Measurements from ENCODE around the gene PIGR. TPM values are rescaled to one million over a fixed set of nuclear protein-coding genes. Genes with fewer than 3 reads are reported as not detected.

PIGR gene
- total and polyA plus RNA-seq, 9 of the 15 experiments (the other 6 are each of a cell fraction or from before 2014, with no cell fraction given), result 0.01 to 1.5 (median 0.03) TPM; not detected in 4

DNA sequence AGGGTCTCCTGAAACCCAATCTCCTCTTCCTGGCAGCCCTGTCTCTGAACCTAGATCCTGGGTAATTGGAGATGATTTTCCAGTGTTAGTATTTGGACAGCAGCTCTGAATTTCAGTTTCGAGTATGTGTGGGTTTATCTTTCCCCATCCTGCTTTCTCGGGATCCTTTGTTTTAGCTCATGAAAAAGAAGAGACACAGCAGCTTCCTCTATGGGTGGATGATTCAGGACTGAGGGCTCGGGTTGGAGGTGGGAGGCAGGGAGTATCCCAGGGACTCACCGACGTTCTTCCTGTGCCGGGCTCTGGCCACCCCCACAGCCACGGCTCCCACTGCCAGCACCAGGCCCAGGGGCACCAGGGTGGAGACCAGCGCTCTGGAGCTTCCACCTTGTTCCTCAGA, 14.1 kb downstream of the PIGR start:
- 29% methylated on average over 8 of the region's 8 CpGs for WGBS (ENCODE audit: insufficient coverage, low coverage, missing lambda C conversion rate)
- no TSS peak for BruUV-seq (replicated peaks)
- Histone ChIP-seq H3K27me3 (ENCODE audit: control insufficient read depth in 2 of 2, insufficient read depth in 2 of 2, low read length in 2 of 2) (no peaks in the 10 kb centered on the region), H3K9ac (ENCODE audit: insufficient read depth in 1 of 2, low read depth in 2 of 2, low read length in 2 of 2) (peak overlapping the region in 1 of 2 experiments; percentile 51; a peak in 1 of 4 replicates), H3K27ac (ENCODE audit: extremely low read depth, low read depth, low read length) (no peak overlapping the region), H3K4me2 (ENCODE audit: insufficient read depth, low read length) (no peak overlapping the region), H3K9me3 (replicated peaks; ENCODE audit: control insufficient read depth, insufficient read depth, low read depth, low read length) (no peaks in the 10 kb centered on the region), H3K4me3 (no peak overlapping the region), H3K9me1 (ENCODE audit: control insufficient read depth, insufficient read depth, low read length) (no peaks in the 10 kb centered on the region), H2AFZ (ENCODE audit: low read depth, low read length) (no peak overlapping the region), H3K79me2 (ENCODE audit: control insufficient read depth, insufficient read depth, low read length) (no peaks in the 10 kb centered on the region), H4K20me1 (replicated peaks; ENCODE audit: control insufficient read depth, insufficient read depth, low read length) (no peaks in the 10 kb centered on the region), H3K4me1 (replicated peaks in 1 of 2; ENCODE audit: control insufficient read depth in 2 of 2, insufficient read depth in 2 of 2, low read length in 2 of 2) (peaks cover 8 to 9% of the 10 kb centered on the region in 2 experiments; a peak in 4 of 5 replicates), H3K36me3 (ENCODE audit: control insufficient read depth, insufficient read depth, low read length) (no peaks in the 10 kb centered on the region)
- ATAC-seq, result no peak
- no peak for TF ChIP-seq TAF1 (IDR thresholded peaks at IDR 0.05; ENCODE audit: control insufficient read depth, extremely low read depth, insufficient read depth, low read length, severe bottlenecking)
- no peak for TF ChIP-seq MYBL2 (IDR thresholded peaks at IDR 0.05; ENCODE audit: low read depth)
- no peak for TF ChIP-seq MYBL2 (CRISPR knock-in tag; IDR thresholded peaks at IDR 0.05; ENCODE audit: borderline replicate concordance)
- no peak for TF ChIP-seq JUN (IDR thresholded peaks at IDR 0.05; ENCODE audit: borderline replicate concordance, low read depth, low read length)
- TF ChIP-seq JUN (CRISPR knock-in tag; IDR thresholded peaks at IDR 0.05; ENCODE audit: borderline replicate concordance), result 0 out of 2 replicates have a peak, but pooled peaks have one; percentile 38
- TF ChIP-seq, protein P1, sequence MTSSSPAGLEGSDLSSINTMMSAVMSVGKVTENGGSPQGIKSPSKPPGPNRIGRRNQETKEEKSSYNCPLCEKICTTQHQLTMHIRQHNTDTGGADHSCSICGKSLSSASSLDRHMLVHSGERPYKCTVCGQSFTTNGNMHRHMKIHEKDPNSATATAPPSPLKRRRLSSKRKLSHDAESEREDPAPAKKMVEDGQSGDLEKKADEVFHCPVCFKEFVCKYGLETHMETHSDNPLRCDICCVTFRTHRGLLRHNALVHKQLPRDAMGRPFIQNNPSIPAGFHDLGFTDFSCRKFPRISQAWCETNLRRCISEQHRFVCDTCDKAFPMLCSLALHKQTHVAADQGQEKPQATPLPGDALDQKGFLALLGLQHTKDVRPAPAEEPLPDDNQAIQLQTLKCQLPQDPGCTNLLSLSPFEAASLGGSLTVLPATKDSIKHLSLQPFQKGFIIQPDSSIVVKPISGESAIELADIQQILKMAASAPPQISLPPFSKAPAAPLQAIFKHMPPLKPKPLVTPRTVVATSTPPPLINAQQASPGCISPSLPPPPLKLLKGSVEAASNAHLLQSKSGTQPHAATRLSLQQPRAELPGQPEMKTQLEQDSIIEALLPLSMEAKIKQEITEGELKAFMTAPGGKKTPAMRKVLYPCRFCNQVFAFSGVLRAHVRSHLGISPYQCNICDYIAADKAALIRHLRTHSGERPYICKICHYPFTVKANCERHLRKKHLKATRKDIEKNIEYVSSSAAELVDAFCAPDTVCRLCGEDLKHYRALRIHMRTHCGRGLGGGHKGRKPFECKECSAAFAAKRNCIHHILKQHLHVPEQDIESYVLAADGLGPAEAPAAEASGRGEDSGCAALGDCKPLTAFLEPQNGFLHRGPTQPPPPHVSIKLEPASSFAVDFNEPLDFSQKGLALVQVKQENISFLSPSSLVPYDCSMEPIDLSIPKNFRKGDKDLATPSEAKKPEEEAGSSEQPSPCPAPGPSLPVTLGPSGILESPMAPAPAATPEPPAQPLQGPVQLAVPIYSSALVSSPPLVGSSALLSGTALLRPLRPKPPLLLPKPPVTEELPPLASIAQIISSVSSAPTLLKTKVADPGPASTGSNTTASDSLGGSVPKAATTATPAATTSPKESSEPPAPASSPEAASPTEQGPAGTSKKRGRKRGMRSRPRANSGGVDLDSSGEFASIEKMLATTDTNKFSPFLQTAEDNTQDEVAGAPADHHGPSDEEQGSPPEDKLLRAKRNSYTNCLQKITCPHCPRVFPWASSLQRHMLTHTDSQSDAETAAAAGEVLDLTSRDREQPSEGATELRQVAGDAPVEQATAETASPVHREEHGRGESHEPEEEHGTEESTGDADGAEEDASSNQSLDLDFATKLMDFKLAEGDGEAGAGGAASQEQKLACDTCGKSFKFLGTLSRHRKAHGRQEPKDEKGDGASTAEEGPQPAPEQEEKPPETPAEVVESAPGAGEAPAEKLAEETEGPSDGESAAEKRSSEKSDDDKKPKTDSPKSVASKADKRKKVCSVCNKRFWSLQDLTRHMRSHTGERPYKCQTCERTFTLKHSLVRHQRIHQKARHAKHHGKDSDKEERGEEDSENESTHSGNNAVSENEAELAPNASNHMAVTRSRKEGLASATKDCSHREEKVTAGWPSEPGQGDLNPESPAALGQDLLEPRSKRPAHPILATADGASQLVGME (CRISPR knock-in tag; IDR thresholded peaks at IDR 0.05), result 0 out of 2 replicates have a peak, but pooled peaks have one; percentile 19
- TF ChIP-seq, protein P2, sequence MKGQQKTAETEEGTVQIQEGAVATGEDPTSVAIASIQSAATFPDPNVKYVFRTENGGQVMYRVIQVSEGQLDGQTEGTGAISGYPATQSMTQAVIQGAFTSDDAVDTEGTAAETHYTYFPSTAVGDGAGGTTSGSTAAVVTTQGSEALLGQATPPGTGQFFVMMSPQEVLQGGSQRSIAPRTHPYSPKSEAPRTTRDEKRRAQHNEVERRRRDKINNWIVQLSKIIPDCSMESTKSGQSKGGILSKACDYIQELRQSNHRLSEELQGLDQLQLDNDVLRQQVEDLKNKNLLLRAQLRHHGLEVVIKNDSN (CRISPR knock-in tag; IDR thresholded peaks at IDR 0.05), result no peak
- no peak for FAIRE-seq
- POLR2A ChIA-PET, result interaction anchor here (0.6 to 1.6 kb wide), 13 partner anchors 10 to 205 kb away, joined by 3 to 6 read pairs (median 4); partner anchors contain the start of genes FCMR and YOD1
- no peak for DNase-seq (ENCODE audit: extremely low read depth in 1 of 4, low spot score in 3 of 4)
- intact Hi-C loops (cut with micrococcal nuclease) (loop anchor here (5.0 kb wide), 1 partner anchor 475 kb away; no protein-coding TSS in a partner anchor), in situ Hi-C loops (cut with MboI) (loop anchor here (10.0 kb wide), 1 partner anchor 143 kb away; no protein-coding TSS in a partner anchor)
- CTCF ChIA-PET (ENCODE audit: low intra/inter-chr PET ratio), result interaction anchor here (7.6 kb wide), 1 partner anchor 49 kb away, joined by 83 read pairs; no protein-coding TSS in a partner anchor
